HEK293T (cell line): Measurements from ENCODE around the gene SHANK1.

Experiments
- ARNT ChIP-seq: fragments of 450-650 bp; IDR thresholded peaks from 2 replicates; pipeline ENCODE4 v1.6.1; 2017; ENCODE audit warnings: mild to moderate bottlenecking
- BHLHE40 ChIP-seq: fragments of 450-650 bp; IDR thresholded peaks from 2 replicates; pipeline ENCODE4 v1.6.1; 2016; ENCODE audit warnings: mild to moderate bottlenecking, moderate library complexity, borderline replicate concordance
- CTBP1 ChIP-seq: fragments of 450-650 bp; IDR thresholded peaks from 2 replicates; pipeline ENCODE4 v1.6.1; 2016; ENCODE audit warnings: borderline replicate concordance
- ELF4 ChIP-seq: fragments of 450-650 bp; IDR thresholded peaks from 2 replicates; pipeline ENCODE4 v1.6.1; 2017; ENCODE audit warnings: antibody characterized with exemption
- FOXA1 ChIP-seq: fragments of 450-650 bp; IDR thresholded peaks from 2 replicates; pipeline ENCODE4 v1.6.1; 2016; ENCODE audit warnings: mild to moderate bottlenecking
- FOXK2 ChIP-seq: fragments of 450-650 bp; IDR thresholded peaks from 2 replicates; pipeline ENCODE4 v1.6.1; 2016; ENCODE audit warnings: mild to moderate bottlenecking
- FOXM1 ChIP-seq: fragments of 450-650 bp; IDR thresholded peaks from 2 replicates; pipeline ENCODE4 v1.6.1; 2017; ENCODE audit warnings: mild to moderate bottlenecking, borderline replicate concordance
- HDGF ChIP-seq: fragments of 450-650 bp; IDR thresholded peaks from 2 replicates; pipeline ENCODE4 v1.6.1; 2017; ENCODE audit warnings: antibody characterized with exemption, borderline replicate concordance
- LEF1 ChIP-seq: fragments of 450-650 bp; IDR thresholded peaks from 2 replicates; pipeline ENCODE4 v1.6.1; 2017; ENCODE audit warnings: mild to moderate bottlenecking, borderline replicate concordance
- NFRKB ChIP-seq: fragments of 450-650 bp; IDR thresholded peaks from 2 replicates; pipeline ENCODE4 v1.6.1; 2016; ENCODE audit warnings: mild to moderate bottlenecking, moderate library complexity
- PKNOX1 ChIP-seq: fragments of 450-650 bp; IDR thresholded peaks from 2 replicates; pipeline ENCODE4 v1.6.1; 2016
- SP1 ChIP-seq: fragments of 450-650 bp; IDR thresholded peaks from 2 replicates; pipeline ENCODE4 v1.6.1; 2017
- SUZ12 ChIP-seq: fragments of 450-650 bp; IDR thresholded peaks from 2 replicates; pipeline ENCODE4 v1.6.1; 2016; ENCODE audit warnings: mild to moderate bottlenecking
- TARDBP ChIP-seq: fragments of 450-650 bp; IDR thresholded peaks from 2 replicates; pipeline ENCODE4 v1.6.1; 2016

- no peak for TF ChIP-seq NFRKB
- TF ChIP-seq FOXK2, result no peak
- TF ChIP-seq SP1, result no peak
- TF ChIP-seq FOXA1, result no peak
- no peak for TF ChIP-seq PKNOX1
- no peak for TF ChIP-seq ELF4
- TF ChIP-seq FOXM1, result no peak
- no peak for TF ChIP-seq HDGF
- no peak for TF ChIP-seq ARNT
- no peak for TF ChIP-seq CTBP1
- TF ChIP-seq LEF1, result no peak
- TF ChIP-seq BHLHE40, result no peak
- no peak for TF ChIP-seq TARDBP
- TF ChIP-seq SUZ12, result no peak
Measured at GRCh38 chr19:50705422-50706019, 14.1 kb downstream of the SHANK1 start.
